ENCODE results near the gene LRRC36.

The LRRC36 gene

DNA sequence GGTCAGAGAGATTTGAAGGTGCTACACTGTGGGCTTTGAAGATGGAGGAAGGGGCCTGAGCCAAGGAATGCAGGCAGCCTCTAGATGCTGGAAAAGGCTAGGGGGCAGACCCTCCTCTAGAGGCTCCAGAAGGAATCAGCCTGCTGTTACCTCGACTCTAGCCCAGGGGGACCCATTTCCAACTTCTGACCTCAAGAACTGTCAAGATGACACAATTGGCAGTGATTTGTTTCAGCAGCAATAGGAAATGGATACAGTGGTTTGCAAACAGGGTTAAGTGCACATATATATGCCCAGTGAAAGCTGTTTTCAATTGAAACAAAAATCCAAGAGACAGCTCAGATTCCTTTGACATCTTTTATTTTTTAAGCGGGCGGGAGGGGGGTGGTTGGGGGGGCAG is 93.3 kb downstream of the LRRC36 start:
- no peak overlapping the region for H3K4me3 ChIP-seq (replicated peaks; ENCODE audit: insufficient read depth, low read length)
- DNase-seq (ENCODE audit: low read depth in 1 of 2, low spot score in 1 of 2): no peak
- no peak overlapping the region for H3K27ac ChIP-seq (replicated peaks)
- peaks cover 16% of the 10 kb centered on the region for H3K27me3 ChIP-seq (ENCODE audit: insufficient read depth, poor library complexity, severe bottlenecking)
- no peak for TF ChIP-seq POLR2AphosphoS5 (IDR thresholded peaks at IDR 0.05; ENCODE audit: low read depth)
- no peak for TF ChIP-seq GABPA (IDR thresholded peaks at IDR 0.05; ENCODE audit: low read depth)
- TF ChIP-seq, protein P1, sequence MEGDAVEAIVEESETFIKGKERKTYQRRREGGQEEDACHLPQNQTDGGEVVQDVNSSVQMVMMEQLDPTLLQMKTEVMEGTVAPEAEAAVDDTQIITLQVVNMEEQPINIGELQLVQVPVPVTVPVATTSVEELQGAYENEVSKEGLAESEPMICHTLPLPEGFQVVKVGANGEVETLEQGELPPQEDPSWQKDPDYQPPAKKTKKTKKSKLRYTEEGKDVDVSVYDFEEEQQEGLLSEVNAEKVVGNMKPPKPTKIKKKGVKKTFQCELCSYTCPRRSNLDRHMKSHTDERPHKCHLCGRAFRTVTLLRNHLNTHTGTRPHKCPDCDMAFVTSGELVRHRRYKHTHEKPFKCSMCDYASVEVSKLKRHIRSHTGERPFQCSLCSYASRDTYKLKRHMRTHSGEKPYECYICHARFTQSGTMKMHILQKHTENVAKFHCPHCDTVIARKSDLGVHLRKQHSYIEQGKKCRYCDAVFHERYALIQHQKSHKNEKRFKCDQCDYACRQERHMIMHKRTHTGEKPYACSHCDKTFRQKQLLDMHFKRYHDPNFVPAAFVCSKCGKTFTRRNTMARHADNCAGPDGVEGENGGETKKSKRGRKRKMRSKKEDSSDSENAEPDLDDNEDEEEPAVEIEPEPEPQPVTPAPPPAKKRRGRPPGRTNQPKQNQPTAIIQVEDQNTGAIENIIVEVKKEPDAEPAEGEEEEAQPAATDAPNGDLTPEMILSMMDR (IDR thresholded peaks at IDR 0.05; ENCODE audit: insufficient read depth, low read length): no peak
- TF ChIP-seq, protein P2, sequence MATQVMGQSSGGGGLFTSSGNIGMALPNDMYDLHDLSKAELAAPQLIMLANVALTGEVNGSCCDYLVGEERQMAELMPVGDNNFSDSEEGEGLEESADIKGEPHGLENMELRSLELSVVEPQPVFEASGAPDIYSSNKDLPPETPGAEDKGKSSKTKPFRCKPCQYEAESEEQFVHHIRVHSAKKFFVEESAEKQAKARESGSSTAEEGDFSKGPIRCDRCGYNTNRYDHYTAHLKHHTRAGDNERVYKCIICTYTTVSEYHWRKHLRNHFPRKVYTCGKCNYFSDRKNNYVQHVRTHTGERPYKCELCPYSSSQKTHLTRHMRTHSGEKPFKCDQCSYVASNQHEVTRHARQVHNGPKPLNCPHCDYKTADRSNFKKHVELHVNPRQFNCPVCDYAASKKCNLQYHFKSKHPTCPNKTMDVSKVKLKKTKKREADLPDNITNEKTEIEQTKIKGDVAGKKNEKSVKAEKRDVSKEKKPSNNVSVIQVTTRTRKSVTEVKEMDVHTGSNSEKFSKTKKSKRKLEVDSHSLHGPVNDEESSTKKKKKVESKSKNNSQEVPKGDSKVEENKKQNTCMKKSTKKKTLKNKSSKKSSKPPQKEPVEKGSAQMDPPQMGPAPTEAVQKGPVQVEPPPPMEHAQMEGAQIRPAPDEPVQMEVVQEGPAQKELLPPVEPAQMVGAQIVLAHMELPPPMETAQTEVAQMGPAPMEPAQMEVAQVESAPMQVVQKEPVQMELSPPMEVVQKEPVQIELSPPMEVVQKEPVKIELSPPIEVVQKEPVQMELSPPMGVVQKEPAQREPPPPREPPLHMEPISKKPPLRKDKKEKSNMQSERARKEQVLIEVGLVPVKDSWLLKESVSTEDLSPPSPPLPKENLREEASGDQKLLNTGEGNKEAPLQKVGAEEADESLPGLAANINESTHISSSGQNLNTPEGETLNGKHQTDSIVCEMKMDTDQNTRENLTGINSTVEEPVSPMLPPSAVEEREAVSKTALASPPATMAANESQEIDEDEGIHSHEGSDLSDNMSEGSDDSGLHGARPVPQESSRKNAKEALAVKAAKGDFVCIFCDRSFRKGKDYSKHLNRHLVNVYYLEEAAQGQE (IDR thresholded peaks at IDR 0.05; ENCODE audit: insufficient replicate concordance, low read depth): no peak
- TF ChIP-seq SPI1 (IDR thresholded peaks at IDR 0.05; ENCODE audit: borderline replicate concordance, low read depth): no peak

DNA sequence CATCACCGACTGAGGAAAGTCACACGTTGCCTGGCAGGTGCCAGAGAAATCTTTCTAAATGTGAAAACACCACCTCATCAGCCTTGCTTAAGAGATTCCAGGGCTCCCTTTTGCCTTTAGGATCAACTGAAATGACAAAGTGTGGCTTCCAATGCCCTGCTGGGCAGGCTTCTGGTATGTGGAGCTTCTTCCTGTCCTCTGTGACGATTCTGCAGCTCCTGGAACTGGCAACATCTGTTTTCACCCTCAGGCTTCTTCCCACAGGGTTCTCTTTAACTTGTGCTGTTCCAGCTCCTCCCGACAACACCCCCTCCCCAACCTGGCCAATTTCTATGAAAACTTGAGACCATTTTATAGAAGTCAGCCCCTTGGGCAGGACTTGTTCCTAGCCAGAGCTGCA is 94.4 kb downstream of the LRRC36 start:
- DNase-seq (ENCODE audit: low read depth in 1 of 2, low spot score in 1 of 2): no peak
- H3K27ac ChIP-seq (replicated peaks): no peak overlapping the region
- TF ChIP-seq GABPA (IDR thresholded peaks at IDR 0.05; ENCODE audit: low read depth) (no peak), SPI1 (IDR thresholded peaks at IDR 0.05; ENCODE audit: borderline replicate concordance, low read depth) (no peak)
- TF ChIP-seq, protein P1 (IDR thresholded peaks at IDR 0.05; ENCODE audit: insufficient read depth, low read length): no peak

DNA sequence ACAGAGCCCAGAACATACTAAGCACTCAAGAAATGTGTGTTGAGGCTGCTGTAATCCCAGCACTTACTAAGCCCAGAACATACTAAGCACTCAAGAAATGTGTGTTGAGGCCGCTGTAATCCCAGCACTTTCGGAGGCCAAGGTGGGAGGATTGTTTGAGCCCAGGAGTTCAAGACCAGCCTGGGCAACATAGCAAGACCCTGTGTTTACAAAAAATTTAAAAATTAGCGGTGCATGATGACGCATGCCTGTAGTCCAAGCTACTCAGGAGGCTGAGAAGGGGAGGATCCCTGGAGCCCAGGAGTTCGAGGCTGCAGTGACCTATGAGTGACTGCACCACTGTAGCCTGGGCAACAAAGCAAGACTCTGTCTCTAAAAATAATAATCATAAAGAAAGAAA is 96.4 kb downstream of the LRRC36 start:
- DNase-seq (ENCODE audit: low read depth in 1 of 2, low spot score in 1 of 2): no peak
- peaks cover 8% of the 10 kb centered on the region for H3K27me3 ChIP-seq (ENCODE audit: insufficient read depth, poor library complexity, severe bottlenecking)
- no peak overlapping the region for H3K27ac ChIP-seq (replicated peaks)
- TF ChIP-seq GABPA (IDR thresholded peaks at IDR 0.05; ENCODE audit: low read depth) (no peak), POLR2AphosphoS5 (IDR thresholded peaks at IDR 0.05; ENCODE audit: low read depth) (no peak), SPI1 (IDR thresholded peaks at IDR 0.05; ENCODE audit: borderline replicate concordance, low read depth) (no peak)
- TF ChIP-seq, protein P2 (IDR thresholded peaks at IDR 0.05; ENCODE audit: insufficient replicate concordance, low read depth): no peak
- TF ChIP-seq, protein P1 (IDR thresholded peaks at IDR 0.05; ENCODE audit: insufficient read depth, low read length): no peak
- H3K4me3 ChIP-seq (replicated peaks; ENCODE audit: insufficient read depth, low read length): no peak overlapping the region

More for the DNA sequence above, 94.4 kb downstream of the LRRC36 start:
- Histone ChIP-seq H3K27me3 (ENCODE audit: insufficient read depth, poor library complexity, severe bottlenecking) (peaks cover 20% of the 10 kb centered on the region), H3K4me3 (replicated peaks; ENCODE audit: insufficient read depth, low read length) (no peak overlapping the region)

DNA sequence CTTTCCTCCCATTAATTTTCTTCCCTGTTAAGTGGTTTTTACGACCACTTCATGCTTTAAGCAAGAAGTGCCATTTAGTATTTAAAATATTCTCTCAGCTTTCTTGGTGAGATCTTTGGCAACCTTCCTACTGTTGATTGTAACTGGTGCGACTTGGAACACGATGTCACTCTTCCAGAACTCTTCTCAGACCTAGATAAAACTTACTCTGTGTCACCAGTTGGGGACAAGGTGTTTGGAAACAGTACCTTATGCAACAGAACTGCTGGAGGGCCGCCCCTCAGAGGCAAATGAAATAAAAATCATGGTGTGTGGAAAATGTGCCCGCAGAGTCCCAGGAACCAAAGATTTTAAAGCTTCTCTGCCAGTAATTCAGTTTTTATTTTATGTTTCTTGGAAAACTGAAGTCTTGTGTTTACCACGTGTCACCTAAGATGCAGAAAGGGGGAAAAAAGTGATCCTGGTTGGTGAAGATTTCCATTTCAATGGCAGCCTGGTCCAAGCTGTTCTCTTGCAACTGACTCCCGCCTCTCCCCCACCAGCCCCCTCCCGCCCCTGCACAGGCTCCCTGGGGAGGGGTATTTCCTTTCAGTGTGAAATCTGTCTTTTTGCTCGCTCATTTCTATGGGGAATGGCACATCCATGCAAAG is 97.1 kb downstream of the LRRC36 start:
- Histone ChIP-seq H3K27me3 (ENCODE audit: insufficient read depth, poor library complexity, severe bottlenecking) (peaks cover 8% of the 10 kb centered on the region), H3K27ac (replicated peaks) (no peak overlapping the region), H3K4me3 (replicated peaks; ENCODE audit: insufficient read depth, low read length) (no peak overlapping the region)
- DNase-seq (ENCODE audit: low read depth in 1 of 2, low spot score in 1 of 2): peak in 1 of 2 experiments; percentile 26
- TF ChIP-seq, protein P1 (IDR thresholded peaks at IDR 0.05; ENCODE audit: insufficient read depth, low read length): no peak
- TF ChIP-seq GABPA (IDR thresholded peaks at IDR 0.05; ENCODE audit: low read depth): no peak
- TF ChIP-seq POLR2AphosphoS5 (IDR thresholded peaks at IDR 0.05; ENCODE audit: low read depth): no peak
- TF ChIP-seq, protein P2 (IDR thresholded peaks at IDR 0.05; ENCODE audit: insufficient replicate concordance, low read depth): no peak
- no peak for TF ChIP-seq SPI1 (IDR thresholded peaks at IDR 0.05; ENCODE audit: borderline replicate concordance, low read depth)
